ENCODE measurements around the gene CRACDL.

GRCh38 chr2:98787700-98788099 lies 148.3 kb downstream of the CRACDL start:
- TF ChIP-seq, protein P1, sequence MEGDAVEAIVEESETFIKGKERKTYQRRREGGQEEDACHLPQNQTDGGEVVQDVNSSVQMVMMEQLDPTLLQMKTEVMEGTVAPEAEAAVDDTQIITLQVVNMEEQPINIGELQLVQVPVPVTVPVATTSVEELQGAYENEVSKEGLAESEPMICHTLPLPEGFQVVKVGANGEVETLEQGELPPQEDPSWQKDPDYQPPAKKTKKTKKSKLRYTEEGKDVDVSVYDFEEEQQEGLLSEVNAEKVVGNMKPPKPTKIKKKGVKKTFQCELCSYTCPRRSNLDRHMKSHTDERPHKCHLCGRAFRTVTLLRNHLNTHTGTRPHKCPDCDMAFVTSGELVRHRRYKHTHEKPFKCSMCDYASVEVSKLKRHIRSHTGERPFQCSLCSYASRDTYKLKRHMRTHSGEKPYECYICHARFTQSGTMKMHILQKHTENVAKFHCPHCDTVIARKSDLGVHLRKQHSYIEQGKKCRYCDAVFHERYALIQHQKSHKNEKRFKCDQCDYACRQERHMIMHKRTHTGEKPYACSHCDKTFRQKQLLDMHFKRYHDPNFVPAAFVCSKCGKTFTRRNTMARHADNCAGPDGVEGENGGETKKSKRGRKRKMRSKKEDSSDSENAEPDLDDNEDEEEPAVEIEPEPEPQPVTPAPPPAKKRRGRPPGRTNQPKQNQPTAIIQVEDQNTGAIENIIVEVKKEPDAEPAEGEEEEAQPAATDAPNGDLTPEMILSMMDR (IDR thresholded peaks at IDR 0.05; ENCODE audit: insufficient read depth, low read length): no peak
- no peak for TF ChIP-seq GABPA (IDR thresholded peaks at IDR 0.05; ENCODE audit: low read depth)
